K562 (cell line): Measurements from ENCODE around the gene LRP1. TPM values are rescaled to one million over a fixed set of nuclear protein-coding genes. Genes with fewer than 3 reads are reported as not detected.

Experiments
- BCOR ChIP-seq: fragments of 450-650 bp; IDR thresholded peaks from 2 replicates; pipeline ENCODE4 v1.6.1; 2016
- BHLHE40 ChIP-seq: IDR thresholded peaks from 2 replicates; pipeline ENCODE4 v1.6.1; 2011; ENCODE audit warnings: low read length, improper control_type of control experiment
- BRCA1 ChIP-seq, 2 experiments: fragments of 450-650 bp in 1 of 2; sonication (generic) in 1 of 2; formaldehyde crosslinking in 1 of 2; IDR thresholded peaks; 2 replicates each; pipeline versions ENCODE4 v1.5.0 to v1.6.1; 2017 to 2020; ENCODE audit warnings: mild to moderate bottlenecking in 1 of 2, missing genetic modification reagents in 1 of 2
- CSDE1 ChIP-seq, 2 experiments: fragments of 450-650 bp; IDR thresholded peaks; 2 replicates each; pipeline ENCODE4 v1.6.1; 2016; ENCODE audit warnings: mild to moderate bottlenecking in 1 of 2
- ELF2 ChIP-seq: fragments of 250-450 bp; sonication (Bioruptor Pico); IDR thresholded peaks from 2 replicates; pipeline ENCODE4 v1.5.0; 2021; ENCODE audit warnings: mild to moderate bottlenecking
- KAT7 ChIP-seq: sonication (generic); formaldehyde crosslinking; IDR thresholded peaks from 2 replicates; pipeline ENCODE4 v1.8.0; 2022; ENCODE audit warnings: missing genetic modification reagents, mild to moderate bottlenecking, borderline replicate concordance
- KHSRP ChIP-seq: fragments of 450-650 bp; IDR thresholded peaks from 2 replicates; pipeline ENCODE4 v1.6.1; 2017
- LCOR ChIP-seq: sonication (generic); formaldehyde crosslinking; IDR thresholded peaks from 2 replicates; pipeline ENCODE4 v1.8.0; 2022; ENCODE audit warnings: mild to moderate bottlenecking, missing genetic modification reagents
- REST ChIP-seq, 2 experiments: fragments of 450-650 bp; formaldehyde crosslinking in 1 of 2; IDR thresholded peaks; 2 replicates each; pipeline versions ENCODE4 v1.4.0 to v1.6.1; 2014 to 2020; ENCODE audit warnings: mild to moderate bottlenecking in 2 of 2, borderline replicate concordance in 1 of 2, low read depth in 1 of 2
- SFPQ ChIP-seq: fragments of 200-400 bp; formaldehyde crosslinking; IDR thresholded peaks from 2 replicates; pipeline ENCODE4 v1.6.1; 2017; ENCODE audit warnings: mild to moderate bottlenecking, low read depth, low read length, moderate library complexity
- TAL1 ChIP-seq: fragments of 450-650 bp; IDR thresholded peaks from 2 replicates; pipeline ENCODE4 v1.6.1; 2016; ENCODE audit warnings: mild to moderate bottlenecking
- TFE3 ChIP-seq: fragments of 450-650 bp; formaldehyde crosslinking; IDR thresholded peaks from 2 replicates; pipeline ENCODE4 v1.4.0; 2020; ENCODE audit warnings: mild to moderate bottlenecking, mixed read lengths
- polyA plus RNA-seq, 8 experiments: library from polyadenylated mRNA; depleted of rRNA in 4 of 8; stranded (reverse) in 5 of 8; unstranded in 3 of 8; fragments of >200 nt; fragmentation: Nextera tagmentation in 2 of 8; fragmentation: Illumina TruSeq in 1 of 8; extraction: Ambion mirVana in 2 of 8; extraction: Trizol in 1 of 8; gene quantifications; 2 replicates each; pipeline versions ENCODE4 v1.2.1 to v1.2.3, GENCODE V29; 2011 to 2014; ENCODE audit warnings: inconsistent platforms in 1 of 8, missing spikeins in 1 of 8
- total RNA-seq, 7 experiments: library from RNA; depleted of rRNA in 6 of 7; stranded (reverse); fragments of >200 nt in 6 of 7; fragmentation: Illumina TruSeq in 2 of 7; extraction: Trizol in 2 of 7; gene quantifications; 2 replicates each; pipeline versions ENCODE4 v1.2.1 to v1.2.3, GENCODE V29; 2011 to 2021; ENCODE audit warnings: low replicate concordance in 1 of 7
- TF ChIP-seq, protein P1 (sequence below): IDR thresholded peaks from 3 replicates; pipeline ENCODE4 v1.6.1; 2011; ENCODE audit warnings: borderline replicate concordance, mild to moderate bottlenecking, moderate library complexity; ENCODE audit not compliant: insufficient read length; ENCODE audit errors: extremely low read depth

LRP1 gene
- total and polyA plus RNA-seq, 9 of the 15 experiments (the other 6 are each of a cell fraction or from before 2014, with no cell fraction given) = 0.04 to 0.64 (median 0.19) TPM; not detected in 2

DNA sequence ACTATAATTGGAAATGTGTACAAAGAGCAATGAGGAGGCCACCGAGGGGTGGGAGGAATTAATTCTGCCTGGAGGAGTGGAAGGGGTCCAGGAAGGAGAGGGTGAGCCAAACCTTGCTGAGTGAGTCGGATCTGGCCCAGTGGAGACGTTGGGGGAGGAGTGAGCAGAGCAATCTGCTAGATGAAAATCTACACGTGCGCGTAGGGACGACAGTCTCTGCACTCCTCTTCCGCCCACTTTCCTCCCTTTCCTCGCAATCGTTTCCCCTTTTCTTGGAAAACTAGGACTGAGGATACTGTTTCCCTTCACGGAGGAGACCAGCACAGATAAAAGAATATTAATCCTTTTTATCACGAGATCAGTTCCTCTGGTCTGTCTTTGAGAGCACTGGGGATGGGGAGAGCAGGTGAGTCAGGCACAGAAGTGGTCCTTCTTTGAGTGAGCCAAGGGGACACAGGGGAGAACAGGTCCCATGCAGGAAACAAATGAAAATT, 42.2 kb upstream of the LRP1 start (continued):
- TF ChIP-seq, protein P1, sequence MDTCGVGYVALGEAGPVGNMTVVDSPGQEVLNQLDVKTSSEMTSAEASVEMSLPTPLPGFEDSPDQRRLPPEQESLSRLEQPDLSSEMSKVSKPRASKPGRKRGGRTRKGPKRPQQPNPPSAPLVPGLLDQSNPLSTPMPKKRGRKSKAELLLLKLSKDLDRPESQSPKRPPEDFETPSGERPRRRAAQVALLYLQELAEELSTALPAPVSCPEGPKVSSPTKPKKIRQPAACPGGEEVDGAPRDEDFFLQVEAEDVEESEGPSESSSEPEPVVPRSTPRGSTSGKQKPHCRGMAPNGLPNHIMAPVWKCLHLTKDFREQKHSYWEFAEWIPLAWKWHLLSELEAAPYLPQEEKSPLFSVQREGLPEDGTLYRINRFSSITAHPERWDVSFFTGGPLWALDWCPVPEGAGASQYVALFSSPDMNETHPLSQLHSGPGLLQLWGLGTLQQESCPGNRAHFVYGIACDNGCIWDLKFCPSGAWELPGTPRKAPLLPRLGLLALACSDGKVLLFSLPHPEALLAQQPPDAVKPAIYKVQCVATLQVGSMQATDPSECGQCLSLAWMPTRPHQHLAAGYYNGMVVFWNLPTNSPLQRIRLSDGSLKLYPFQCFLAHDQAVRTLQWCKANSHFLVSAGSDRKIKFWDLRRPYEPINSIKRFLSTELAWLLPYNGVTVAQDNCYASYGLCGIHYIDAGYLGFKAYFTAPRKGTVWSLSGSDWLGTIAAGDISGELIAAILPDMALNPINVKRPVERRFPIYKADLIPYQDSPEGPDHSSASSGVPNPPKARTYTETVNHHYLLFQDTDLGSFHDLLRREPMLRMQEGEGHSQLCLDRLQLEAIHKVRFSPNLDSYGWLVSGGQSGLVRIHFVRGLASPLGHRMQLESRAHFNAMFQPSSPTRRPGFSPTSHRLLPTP = no peak
- TF ChIP-seq CSDE1 (IDR thresholded peaks at IDR 0.05) (no peak), KAT7 (no peak), KHSRP (0 out of 2 replicates have a peak, but pooled peaks have one; percentile 42), REST (IDR thresholded peaks at IDR 0.05; ENCODE audit: borderline replicate concordance) (peak; percentile 11; the same call in 1 of the 2 replicates), REST (CRISPR knock-in tag; IDR thresholded peaks at IDR 0.05; ENCODE audit: low read depth) (no peak), ELF2 (CRISPR knock-in tag) (no peak), BRCA1 (IDR thresholded peaks at IDR 0.05) (no peak), BRCA1 (CRISPR knock-in tag; IDR thresholded peaks at IDR 0.05) (no peak), LCOR (CRISPR knock-in tag) (no peak), TFE3 (CRISPR knock-in tag) (no peak), BHLHE40 (peak; percentile 94), TAL1 (no peak), SFPQ (no peak), BCOR (no peak)
